Measurements from ENCODE around the gene HSPB7.
"Not testable (repeated sequence)": the region's sequence is repeated elsewhere in the genome, so short reads cannot be mapped to it uniquely, and the experiment has no call there.

Gene HSPB7

DNA sequence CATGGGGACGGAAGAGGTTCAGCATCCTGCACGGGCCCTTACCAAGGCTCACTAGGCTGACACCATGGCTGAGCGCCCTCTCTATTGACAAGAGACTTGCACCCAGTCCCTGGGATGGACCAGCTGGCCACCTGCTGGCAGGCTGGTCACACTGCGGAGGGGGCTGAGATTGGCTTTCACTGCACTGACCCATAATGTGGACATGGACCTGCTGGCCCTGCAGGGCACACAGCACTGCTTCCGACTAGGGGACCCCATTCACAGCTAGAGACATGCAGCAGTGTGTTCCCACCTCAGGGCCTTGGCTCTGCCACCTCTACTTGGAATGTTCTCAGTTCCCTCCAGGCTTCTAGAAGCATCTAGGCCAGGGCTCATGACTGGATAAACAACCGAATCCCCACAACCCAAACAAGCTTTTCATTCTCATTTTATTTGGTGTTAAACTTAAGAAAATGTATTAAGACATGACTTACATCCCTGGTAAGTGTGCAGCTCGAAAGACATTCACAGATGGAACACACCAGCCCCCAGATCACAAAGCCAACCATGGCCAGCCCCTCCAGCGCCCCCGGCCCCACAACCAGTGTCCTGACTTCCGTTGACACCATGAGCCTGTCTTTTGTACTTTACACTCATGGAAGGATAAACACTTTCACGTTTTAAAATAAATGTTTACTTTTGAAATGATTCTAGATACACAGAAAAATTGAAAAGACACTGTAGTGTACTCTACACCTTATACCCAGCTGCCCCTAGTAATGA is 23.1 kb downstream of the HSPB7 start:
- TF ChIP-seq POLR2A (IDR thresholded peaks at IDR 0.05; ENCODE audit: low read depth, low read length), result no peak
- FAIRE-seq (peak; percentile 43), DNase-seq (ENCODE audit: insufficient read length, low spot score) (peak; percentile 29)

DNA sequence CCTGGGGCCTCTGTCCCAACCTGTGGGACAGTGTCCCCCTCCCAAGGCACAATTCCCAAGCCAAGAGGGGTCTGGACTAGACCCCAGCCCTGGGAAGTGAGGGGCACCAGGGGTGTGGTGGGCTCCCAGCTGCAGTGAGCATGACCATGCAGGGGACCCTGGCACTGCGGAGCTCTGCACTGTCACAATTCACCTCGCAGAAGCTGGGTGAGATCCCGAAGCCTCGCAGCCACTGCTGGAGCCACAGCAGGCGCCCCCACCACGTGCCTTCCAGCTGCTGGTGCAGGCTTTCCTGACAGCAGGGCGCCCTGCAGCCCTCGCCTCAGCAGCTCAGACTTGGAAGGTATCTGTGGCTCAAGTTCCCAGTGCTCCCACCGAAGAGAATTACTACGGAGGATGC is 23.8 kb downstream of the HSPB7 start:
- FAIRE-seq (no peak), DNase-seq (ENCODE audit: insufficient read length, low spot score) (no peak)
- TF ChIP-seq POLR2A (IDR thresholded peaks at IDR 0.05; ENCODE audit: low read depth, low read length), result no peak

DNA sequence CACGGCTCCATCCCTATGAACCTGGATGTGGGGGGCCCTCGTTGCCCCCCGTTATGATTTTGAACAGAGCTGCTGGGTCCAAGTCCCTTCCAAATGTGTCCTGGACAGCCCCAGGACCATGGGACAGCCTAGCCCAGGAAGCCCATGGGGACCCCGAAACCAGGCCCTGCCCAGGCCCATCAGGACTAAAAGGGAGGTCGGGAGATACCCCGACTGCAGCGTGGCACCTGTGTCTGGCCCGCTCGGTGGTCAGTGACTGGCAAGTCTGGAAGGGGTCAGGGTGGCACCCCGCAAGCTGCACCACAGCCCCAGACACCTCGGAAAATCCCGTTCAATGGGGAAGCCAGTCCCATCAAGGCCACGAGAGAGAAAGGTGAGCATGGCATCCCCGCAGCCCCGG is 24.2 kb downstream of the HSPB7 start:
- DNase-seq (ENCODE audit: insufficient read length, low spot score) (no peak), FAIRE-seq (no peak)
- TF ChIP-seq POLR2A (IDR thresholded peaks at IDR 0.05; ENCODE audit: low read depth, low read length), result no peak

DNA sequence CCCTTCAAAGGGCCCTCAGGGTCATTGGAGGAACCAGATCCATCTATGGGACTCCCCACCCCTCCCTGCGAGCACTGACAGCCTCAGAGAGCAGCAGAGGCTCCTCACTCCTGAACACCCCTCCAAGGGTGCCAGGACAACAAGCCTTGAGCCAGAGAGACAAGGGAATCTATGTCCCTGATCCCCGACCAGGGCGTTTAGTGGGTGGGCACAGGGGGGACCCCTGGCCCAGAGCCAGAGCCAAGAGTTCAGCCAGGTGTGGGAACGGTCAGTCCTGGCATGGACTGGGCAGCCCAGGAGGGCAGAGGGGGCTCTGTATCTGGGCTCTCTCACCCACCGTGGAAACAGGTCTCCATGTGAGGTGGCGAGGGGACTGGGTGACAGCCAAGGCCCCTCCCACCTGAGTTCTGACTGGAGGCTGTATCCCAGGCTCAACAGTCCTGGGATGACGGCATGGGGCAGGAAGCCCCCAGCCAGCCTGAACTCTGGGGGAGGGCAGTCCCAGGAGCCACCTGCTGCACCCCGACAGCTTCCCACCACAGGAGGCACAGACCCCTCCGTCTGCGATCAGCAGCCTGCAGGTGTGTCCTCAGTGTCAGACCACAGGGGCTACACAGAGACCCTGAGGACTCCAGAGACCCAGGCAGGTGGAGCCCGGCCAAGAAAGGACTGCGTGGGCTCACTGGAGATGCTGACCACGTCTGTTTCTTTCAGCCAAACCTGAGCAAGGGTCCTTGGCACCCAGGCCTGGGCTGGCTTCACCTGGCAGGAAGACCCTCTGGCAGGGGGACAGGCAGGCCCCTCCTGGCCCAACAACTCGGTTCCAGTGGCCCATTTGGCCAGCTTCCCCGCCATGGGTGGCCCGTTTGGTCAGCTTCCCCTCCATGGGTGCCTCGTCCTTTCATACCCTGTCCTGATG is 25.0 kb downstream of the HSPB7 start:
- TF ChIP-seq POLR2A (IDR thresholded peaks at IDR 0.05; ENCODE audit: low read depth, low read length), result no peak
- DNase-seq (ENCODE audit: insufficient read length, low spot score) (no peak), FAIRE-seq (no peak)

DNA sequence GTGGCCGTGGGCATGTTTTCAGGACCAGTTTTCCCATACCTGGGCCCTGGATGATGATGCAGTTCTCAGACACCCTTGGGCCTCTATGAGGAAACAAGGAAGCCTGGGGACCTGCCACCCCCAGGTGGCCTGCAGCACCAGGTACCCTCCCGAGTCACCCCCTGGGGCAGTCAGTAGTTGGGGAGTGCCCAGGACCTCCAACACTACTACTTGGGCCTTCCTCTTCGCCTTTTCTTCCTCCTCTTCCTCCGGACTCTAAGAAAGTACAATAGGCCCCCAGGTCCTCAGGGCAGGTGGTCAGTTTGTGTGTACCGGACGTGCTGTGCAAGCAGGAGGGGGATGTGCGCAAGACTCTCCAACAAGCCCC is 25.7 kb downstream of the HSPB7 start:
- TF ChIP-seq POLR2A (IDR thresholded peaks at IDR 0.05; ENCODE audit: low read depth, low read length), result no peak
- no peak for DNase-seq (ENCODE audit: insufficient read length, low spot score)
- FAIRE-seq, result no peak

DNA sequence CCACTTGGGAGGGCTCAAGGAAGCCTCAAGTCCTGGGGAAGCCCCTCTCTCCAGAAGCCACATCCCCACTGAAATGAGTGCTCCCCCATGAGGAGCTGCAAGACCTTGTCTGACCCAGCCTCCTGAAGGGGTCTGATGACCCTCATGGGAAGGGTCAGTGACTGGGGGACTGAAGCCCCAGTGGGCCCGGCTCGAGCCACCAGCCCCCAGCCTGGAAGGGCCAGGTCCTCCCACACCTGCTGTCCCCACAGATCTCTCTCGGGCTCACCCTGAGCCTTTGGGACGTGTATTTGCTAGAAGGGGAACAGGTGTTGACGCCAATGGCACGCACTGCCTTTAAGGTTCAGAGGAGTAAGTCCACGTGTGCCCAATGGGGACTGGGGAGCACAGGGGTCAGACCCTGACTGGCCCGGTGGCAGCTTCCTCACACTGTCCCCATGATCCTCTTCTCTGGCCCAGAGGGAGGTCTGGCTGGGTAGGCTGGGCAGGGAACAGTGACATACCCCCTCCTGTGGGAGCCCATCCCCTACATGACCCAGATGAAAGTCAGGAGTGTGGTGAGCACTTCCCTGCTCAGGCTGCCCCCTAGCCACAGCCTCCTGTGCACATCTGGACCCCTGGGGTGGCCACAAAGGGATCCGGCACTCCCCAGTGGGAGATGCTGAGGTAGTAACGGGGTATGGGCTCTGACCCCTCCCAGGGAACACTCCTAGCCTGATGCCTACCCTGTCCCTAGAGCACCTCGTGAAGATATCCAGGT is 26.2 kb downstream of the HSPB7 start:
- no peak for TF ChIP-seq POLR2A (IDR thresholded peaks at IDR 0.05; ENCODE audit: low read depth, low read length)
- no peak for FAIRE-seq
- DNase-seq (ENCODE audit: insufficient read length, low spot score), result no peak

DNA sequence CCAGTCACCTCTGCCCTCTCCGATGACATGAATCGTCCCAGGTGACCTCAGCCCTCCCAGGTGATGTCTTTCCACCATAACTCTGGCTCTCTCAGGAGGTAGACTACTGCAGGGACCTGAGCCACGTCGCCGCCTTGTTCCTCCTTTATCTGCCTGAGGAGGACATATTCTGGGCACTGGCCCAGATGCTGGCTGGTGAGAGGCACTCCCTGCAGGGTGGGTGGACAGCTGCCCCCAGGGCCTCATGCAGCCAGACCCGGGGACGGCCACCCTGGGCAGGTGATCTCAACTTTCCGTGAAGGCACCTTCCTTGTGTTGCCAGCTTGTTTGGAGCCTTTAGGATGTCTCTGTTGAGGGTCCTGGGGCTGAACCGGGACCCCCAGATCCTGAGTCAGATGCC is 28.1 kb downstream of the HSPB7 start:
- no peak for DNase-seq (ENCODE audit: insufficient read length, low spot score)
- FAIRE-seq, result no peak
- no peak for TF ChIP-seq POLR2A (IDR thresholded peaks at IDR 0.05; ENCODE audit: low read depth, low read length)

DNA sequence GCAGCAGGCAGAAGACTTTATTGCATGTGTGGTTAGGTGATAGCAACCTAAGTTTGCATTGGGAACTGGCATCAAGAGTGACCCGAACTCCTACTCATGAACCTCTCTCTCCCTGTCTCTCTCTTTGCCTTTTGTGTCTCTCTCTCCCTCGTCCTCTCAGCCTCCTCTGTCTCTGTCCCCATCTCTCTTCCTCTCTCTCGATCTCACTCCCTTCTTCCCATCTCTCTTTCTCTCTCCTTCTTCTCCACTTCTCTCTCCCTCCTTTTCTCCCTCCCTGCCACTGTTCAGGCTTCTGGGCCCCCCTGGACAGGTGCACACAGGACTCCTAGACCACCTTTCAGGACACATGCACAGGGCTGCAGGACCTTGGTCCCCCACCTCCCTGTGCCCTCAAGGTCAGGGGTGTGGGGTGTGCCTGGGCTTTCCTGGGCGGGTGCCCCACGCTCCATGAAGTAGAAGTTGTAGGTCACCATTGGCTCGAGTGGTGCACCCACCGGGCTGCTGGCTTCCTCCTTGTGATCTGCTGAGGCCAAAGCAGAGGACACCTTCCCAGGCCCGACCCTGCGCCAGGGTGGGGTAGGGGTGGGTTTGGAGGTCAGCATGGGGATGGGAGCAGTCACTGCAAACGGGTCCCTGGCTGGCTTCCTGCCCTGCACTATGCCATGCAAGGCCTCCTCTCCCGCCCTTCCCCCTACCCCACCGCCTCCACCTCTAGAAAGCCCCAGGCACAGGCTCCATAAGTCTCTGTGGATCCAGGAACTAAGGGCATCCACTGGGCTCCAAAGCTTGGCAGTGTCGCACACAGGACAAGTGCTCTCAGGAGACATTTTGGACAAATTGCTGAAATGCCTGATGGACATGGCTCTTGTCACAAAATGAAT is 28.7 kb downstream of the HSPB7 start:
- TF ChIP-seq POLR2A (IDR thresholded peaks at IDR 0.05; ENCODE audit: low read depth, low read length), result no peak
- DNase-seq (ENCODE audit: insufficient read length, low spot score), result no peak
- no peak for FAIRE-seq

DNA sequence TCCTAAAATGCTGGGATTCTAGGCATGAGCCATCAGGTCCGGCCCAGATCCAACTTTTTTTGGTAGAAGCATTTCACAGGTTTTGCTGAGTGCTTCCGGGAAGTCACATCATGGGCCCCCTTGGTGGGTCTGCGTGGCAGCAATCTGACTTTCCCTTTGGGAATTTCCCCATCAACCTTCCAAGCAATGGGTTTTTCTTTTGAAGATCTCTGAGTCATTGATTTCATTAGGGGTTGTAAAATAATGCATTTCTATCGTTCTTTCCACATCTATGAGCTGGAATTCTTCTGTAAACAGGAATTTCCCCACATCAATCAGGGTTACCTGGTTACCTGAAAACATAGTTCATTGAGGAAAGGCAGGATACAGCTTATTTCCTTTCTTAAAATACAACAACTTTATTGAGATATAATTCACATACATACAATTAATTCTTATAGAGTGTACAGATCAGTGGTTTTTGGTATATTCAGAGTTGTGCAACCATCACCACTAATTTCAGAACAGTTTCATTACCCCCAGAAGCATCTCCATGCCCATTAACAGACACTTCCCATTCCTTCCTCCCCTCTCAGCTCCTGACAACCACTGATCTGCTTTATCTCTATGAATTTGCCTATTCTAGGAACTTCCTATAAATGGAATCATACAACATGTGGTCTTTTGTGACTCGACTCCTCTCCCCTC is 32.1 kb downstream of the HSPB7 start:
- no peak for TF ChIP-seq POLR2A (IDR thresholded peaks at IDR 0.05; ENCODE audit: low read depth, low read length)
- FAIRE-seq, result no peak
- no peak for DNase-seq (ENCODE audit: insufficient read length, low spot score)

DNA sequence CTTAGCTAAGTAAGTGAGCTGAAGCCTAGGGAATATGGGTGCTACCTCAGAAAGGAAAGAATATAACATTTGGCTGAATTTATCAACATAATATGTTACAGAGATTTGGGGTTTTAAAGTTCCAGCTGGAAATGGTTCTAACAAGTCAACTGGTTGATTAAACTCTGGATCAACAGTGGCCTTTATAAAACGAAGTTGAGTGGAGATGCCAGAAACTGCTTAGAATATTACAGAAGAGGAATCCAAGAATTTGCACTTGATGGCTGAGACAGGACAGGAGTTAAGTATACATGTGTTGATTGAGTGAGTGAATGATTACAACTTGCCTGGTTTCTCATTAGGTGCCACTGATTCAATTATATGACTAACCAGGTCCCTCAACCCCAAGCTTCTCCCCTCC is 34.6 kb downstream of the HSPB7 start:
- DNase-seq (ENCODE audit: insufficient read length, low spot score) (no peak), FAIRE-seq (no peak)
- TF ChIP-seq POLR2A (IDR thresholded peaks at IDR 0.05; ENCODE audit: low read depth, low read length), result no peak

DNA sequence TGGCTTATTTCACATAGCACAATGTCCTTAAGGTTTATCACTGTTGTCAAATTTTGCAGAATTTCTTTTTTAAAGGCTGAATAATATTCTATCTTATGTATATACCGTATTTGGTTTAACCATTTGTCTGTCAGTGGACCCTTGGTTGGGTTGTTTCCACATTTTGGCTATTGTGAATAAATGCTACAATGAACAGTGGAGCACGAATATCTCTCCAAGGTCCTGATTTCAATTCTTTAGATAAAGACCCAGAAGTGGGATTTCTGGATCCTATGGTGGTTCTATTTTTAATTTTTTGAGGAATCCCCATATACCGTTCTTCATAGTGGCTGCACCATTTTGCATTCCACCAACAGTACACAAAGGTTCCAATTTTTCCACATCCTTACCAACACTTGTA is 36.2 kb downstream of the HSPB7 start:
- DNase-seq (ENCODE audit: insufficient read length, low spot score) (no peak), FAIRE-seq (no peak)
- no peak for TF ChIP-seq POLR2A (IDR thresholded peaks at IDR 0.05; ENCODE audit: low read depth, low read length)

DNA sequence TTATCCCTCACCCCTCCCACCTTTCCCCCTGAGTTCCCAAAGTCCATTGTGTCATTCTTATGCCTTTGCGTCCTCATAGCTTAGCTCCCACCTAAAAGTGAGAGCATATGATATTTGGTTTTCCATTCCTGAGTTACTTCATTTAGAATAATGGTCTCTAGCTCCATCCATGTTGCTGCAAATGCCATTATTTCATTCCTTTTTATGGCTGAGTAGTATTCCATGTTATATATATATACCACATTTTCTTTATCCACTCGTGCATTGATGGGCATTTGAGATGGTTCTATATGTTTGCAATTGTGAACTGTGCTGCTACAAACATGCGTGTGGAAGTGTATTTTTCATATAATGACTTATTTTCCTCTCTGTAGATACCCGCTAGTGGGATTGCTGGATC is 39.9 kb downstream of the HSPB7 start:
- FAIRE-seq; DNase-seq (ENCODE audit: insufficient read length, low spot score): not testable (repeated sequence)
